GM19035 (cell line): ENCODE measurements around the gene TMEM186.
"Not testable (repeated sequence)": the region's sequence is repeated elsewhere in the genome, so short reads cannot be mapped to it uniquely, and the experiment has no call there.

Source experiments
- ATAC-seq: cut with Tn5 transposase; IDR thresholded peaks from one replicate; pipeline ENCODE4 v1.9.1; 2021; ENCODE audit not compliant: unreplicated experiment

Gene TMEM186

GRCh38 chr16:8797364-8798173 is at the start of gene TMEM186, which contains the start of gene PMM2:
Gene TMEM186 (minus strand): TSS chr16:8797639. CDS start chr16:8797614, 25 bp downstream.
Gene PMM2 (plus strand): TSS chr16:8797839. CDS start chr16:8797883, 44 bp downstream.
- ATAC-seq = peak; percentile 95

DNA sequence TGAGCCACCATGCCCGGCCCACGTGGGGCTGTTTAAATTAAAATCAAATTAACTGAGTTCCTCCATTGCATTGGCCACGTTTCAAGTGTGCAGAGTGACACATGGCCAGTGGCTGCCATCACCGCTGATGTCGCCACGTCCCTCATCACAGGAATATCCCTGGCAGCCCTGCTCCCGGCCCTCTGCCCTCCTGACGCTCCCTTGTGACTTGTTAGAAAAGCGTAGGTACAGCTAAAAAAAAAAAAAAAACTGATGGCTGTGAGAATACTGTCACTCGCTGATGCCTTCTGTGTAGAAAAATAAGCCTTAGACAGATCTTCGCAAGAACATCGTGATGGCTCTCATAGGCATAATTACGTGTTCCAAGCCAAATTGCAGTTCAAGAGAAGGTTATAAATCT is 49.7 kb upstream of the TMEM186 start:
- ATAC-seq = no peak

DNA sequence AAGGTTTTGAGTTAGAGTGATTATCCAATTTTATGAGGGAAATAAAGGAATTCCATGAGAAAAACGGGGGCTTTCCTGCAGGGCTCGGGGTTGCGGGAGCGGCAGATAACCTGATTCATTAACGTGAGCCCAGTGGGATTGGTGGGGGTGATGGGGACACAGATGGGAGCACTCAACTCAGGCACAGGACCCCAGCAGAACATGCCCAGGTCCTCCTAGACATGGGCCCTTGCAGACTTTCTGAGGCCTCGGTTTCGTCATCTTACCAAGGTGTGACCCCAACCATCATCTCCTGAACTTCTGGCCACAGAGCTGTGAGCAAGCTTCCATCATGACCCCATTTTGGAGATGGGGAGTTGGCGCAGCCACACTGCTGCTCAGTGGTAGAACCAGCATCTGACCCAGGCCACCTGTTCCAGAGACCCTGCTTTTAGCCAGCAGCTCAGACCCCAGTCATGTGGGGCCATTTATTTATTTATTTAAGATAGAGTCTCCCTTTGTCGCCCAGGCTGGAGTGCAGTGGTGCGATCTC is 49.0 kb upstream of the TMEM186 start:
- no peak for ATAC-seq

- ATAC-seq = no peak
Observed at GRCh38 chr16:8845699-8846298, 48.4 kb upstream of the TMEM186 start.

DNA sequence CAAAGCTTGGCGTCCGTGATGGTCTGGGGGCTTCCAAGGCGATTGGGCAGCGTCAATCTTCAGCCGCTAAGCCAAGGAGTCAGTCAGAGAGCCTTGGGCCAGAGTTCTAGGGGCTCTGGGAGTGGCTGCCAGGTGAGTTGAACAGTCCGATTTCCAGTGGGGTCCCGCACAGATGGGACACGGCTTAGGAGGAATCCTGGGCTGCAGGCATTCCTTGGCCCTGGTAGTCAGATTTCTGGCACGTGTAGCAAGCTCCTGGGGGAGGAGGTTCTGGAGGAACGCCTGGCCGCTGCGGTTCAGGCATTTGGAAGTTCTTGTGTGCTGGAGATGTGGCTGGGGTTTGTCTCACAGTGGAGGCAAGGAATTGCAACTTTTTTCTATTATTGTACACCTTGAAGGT is 45.9 kb upstream of the TMEM186 start:
- ATAC-seq = not testable (repeated sequence)

DNA sequence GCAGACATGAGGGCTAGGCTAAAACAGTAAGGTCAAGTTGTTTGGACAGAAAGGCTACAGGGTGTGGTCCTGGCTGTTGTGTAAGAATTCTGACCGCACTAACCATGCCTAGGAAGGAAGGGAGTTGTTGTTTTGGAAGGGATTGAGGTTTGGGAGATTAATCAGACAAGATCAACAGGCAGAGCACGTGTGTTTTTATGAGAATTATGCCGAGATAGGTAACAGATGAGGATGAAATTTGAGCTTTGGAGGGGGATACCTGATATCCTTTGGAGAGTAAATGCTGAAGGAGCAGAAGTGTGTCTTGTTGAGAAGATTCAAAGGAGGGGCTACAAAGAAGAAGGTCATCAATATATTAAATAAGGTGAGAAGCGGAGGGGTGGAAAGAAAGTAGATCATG is 44.6 kb upstream of the TMEM186 start:
- ATAC-seq = not testable (repeated sequence)

GRCh38 chr16:8837594-8837993 is 40.2 kb upstream of the TMEM186 start:
- ATAC-seq = not testable (repeated sequence)

GRCh38 chr16:8836797-8837196 is 39.4 kb upstream of the TMEM186 start:
- ATAC-seq = not testable (repeated sequence)

DNA sequence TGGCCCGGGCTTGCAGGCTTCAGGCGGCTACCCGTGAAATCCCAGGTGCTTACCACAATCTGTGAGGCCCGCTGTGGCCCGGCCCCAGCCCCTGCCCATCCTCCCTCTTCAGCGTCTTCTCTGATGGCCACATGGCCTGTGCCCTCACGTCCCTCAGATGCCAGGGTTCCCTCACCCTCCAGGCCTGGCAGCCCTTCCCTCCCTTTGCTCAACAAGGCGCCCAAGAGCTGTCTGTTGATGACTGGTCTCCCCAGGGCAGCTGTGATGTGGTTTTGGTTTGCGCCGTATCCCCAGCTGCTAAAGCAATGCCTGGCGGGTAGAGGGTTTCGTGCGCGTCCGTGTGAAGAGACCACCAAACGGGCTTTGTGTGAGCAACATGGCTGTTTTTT is 35.3 kb upstream of the TMEM186 start:
- no peak for ATAC-seq

GRCh38 chr16:8831871-8832716 is 34.7 kb upstream of the TMEM186 start:
- ATAC-seq = no peak

GRCh38 chr16:8831450-8831849 is 34.0 kb upstream of the TMEM186 start:
- ATAC-seq = no peak

- ATAC-seq = no peak
Observed at GRCh38 chr16:8828541-8829165, 31.2 kb upstream of the TMEM186 start.

- no peak for ATAC-seq
Observed at GRCh38 chr16:8826278-8826879, 28.9 kb upstream of the TMEM186 start.

- no peak for ATAC-seq
Observed at GRCh38 chr16:8822403-8822802, 25.0 kb upstream of the TMEM186 start.

GRCh38 chr16:8819411-8820034 is 22.1 kb upstream of the TMEM186 start:
- no peak for ATAC-seq

DNA sequence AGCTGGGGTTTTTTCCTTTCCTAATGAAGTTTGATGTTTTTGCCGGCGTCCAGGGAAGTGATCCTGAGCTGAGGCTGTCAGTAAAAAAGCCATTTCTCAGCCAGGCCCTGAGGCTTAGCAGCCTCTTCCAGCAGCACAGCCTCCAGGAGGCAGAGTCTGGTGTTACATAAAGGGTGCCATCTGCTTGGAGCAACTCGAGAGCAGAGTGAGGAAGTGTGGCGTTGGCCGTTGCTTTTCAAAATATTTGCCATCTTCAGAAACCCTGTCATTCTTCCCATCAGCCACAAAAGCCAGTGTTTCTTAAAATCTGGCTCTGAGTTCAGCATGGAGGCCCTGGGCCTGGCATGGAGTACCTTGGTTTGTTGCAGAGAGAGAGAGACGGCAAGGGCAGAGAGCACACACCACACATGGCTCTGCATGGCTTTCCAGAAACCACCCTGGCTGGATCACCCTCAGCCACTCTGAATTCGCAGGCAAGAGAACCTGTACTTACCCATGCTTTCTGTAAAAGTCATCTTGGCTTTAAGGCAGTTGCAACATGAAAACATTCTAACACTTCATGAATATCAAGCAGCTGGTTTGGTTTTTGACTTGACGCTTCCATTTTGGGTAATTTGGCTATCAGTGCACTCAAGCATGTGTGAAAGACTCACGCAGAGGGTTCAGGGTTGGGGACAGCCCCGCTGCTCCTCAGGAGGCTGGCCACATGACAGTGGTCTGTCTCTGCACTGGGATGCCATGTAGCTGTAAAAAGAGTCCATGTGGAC is 21.2 kb upstream of the TMEM186 start:
- ATAC-seq = peak; percentile 88

- ATAC-seq = no peak
Observed at GRCh38 chr16:8816967-8817655, 19.7 kb upstream of the TMEM186 start.

GRCh38 chr16:8814095-8814806 is 16.8 kb upstream of the TMEM186 start:
- ATAC-seq = no peak
